H9 (cell line): ENCODE measurements around the gene ASTN2. TPM values are rescaled to one million over a fixed set of nuclear protein-coding genes. Genes with fewer than 3 reads are reported as not detected.

Experiments used
- DNase-seq: peaks from one replicate; pipeline ENCODE4 v3.0.0-alpha.2; 2017
- H2AFZ ChIP-seq: one replicate; pipeline ENCODE4 v1.6.1; 2013; ENCODE audit warnings: mild to moderate bottlenecking, low read length, control low read depth, moderate library complexity
- H2AK5ac ChIP-seq: 2 replicates; pipeline ENCODE4 v1.6.1; 2013; ENCODE audit warnings: low read length, control low read depth, mixed read lengths; ENCODE audit not compliant: insufficient read length
- H2BK120ac ChIP-seq: one replicate; pipeline ENCODE4 v1.6.1; 2013; ENCODE audit warnings: low read depth, mild to moderate bottlenecking, low read length, control low read depth, inconsistent platforms; ENCODE audit not compliant: poor library complexity, severe bottlenecking
- H2BK12ac ChIP-seq: 2 replicates; pipeline ENCODE4 v1.6.1; 2013; ENCODE audit warnings: low read length, control low read depth, mixed read lengths, low read depth; ENCODE audit not compliant: insufficient read length
- H2BK15ac ChIP-seq: 2 replicates; pipeline ENCODE4 v1.6.1; 2013; ENCODE audit warnings: low read depth, low read length, control low read depth
- H2BK20ac ChIP-seq: one replicate; pipeline ENCODE4 v1.6.1; 2013; ENCODE audit warnings: low read depth, mild to moderate bottlenecking, low read length, control low read depth, inconsistent platforms; ENCODE audit not compliant: poor library complexity, severe bottlenecking
- H2BK5ac ChIP-seq: 2 replicates; pipeline ENCODE4 v1.6.1; 2013; ENCODE audit warnings: low read length, control low read depth, mixed read lengths; ENCODE audit not compliant: insufficient read length
- H3K14ac ChIP-seq: 2 replicates; pipeline ENCODE4 v1.6.1; 2013; ENCODE audit warnings: low read length, control low read depth; ENCODE audit not compliant: insufficient read depth
- H3K18ac ChIP-seq: 2 replicates; pipeline ENCODE4 v1.6.1; 2013; ENCODE audit warnings: low read depth, mild to moderate bottlenecking, mixed read lengths, low read length, control low read depth; ENCODE audit not compliant: insufficient read length
- H3K23ac ChIP-seq: 2 replicates; pipeline ENCODE4 v1.6.1; 2013; ENCODE audit warnings: low read length, control low read depth, mixed read lengths, low read depth; ENCODE audit not compliant: insufficient read length
- H3K23me2 ChIP-seq: 2 replicates; pipeline ENCODE4 v1.6.1; 2013; ENCODE audit warnings: low read depth, mild to moderate bottlenecking, mixed read lengths, low read length, control low read depth; ENCODE audit not compliant: insufficient read length, poor library complexity, severe bottlenecking
- H3K27ac ChIP-seq: 2 replicates; pipeline ENCODE4 v1.5.1; 2013; ENCODE audit warnings: low read length, control low read depth, mixed read lengths, low read depth; ENCODE audit not compliant: insufficient read length
- H3K27me3 ChIP-seq: 2 replicates; pipeline ENCODE4 v1.6.1; 2013; ENCODE audit warnings: low read length, control low read depth, inconsistent platforms; ENCODE audit not compliant: insufficient read depth
- H3K4ac ChIP-seq: 2 replicates; pipeline ENCODE4 v1.6.1; 2013; ENCODE audit warnings: low read depth, mild to moderate bottlenecking, control low read depth, inconsistent platforms, low read length, moderate library complexity
- H3K4me1 ChIP-seq: 2 replicates; pipeline ENCODE4 v1.6.1; 2013; ENCODE audit warnings: low read length, control low read depth, inconsistent platforms; ENCODE audit not compliant: insufficient read depth
- H3K4me2 ChIP-seq: 2 replicates; pipeline ENCODE4 v1.6.1; 2013; ENCODE audit warnings: low read length, control low read depth, mixed read lengths; ENCODE audit not compliant: insufficient read length, insufficient read depth
- H3K56ac ChIP-seq: 2 replicates; pipeline ENCODE4 v1.6.1; 2013; ENCODE audit warnings: low read depth, mild to moderate bottlenecking, mixed read lengths, low read length, control low read depth; ENCODE audit not compliant: insufficient read length
- H3K79me1 ChIP-seq: 2 replicates; pipeline ENCODE4 v1.6.1; 2013; ENCODE audit warnings: low read depth, mild to moderate bottlenecking, moderate library complexity, low read length, control low read depth, inconsistent platforms; ENCODE audit not compliant: insufficient read depth, poor library complexity, severe bottlenecking
- H3K79me2 ChIP-seq: 2 replicates; pipeline ENCODE4 v1.6.1; 2013; ENCODE audit warnings: low read length, control low read depth, inconsistent platforms; ENCODE audit not compliant: insufficient read depth
- H3K9ac ChIP-seq: 2 replicates; pipeline ENCODE4 v1.6.1; 2013; ENCODE audit warnings: low read length, control low read depth, mixed read lengths; ENCODE audit not compliant: insufficient read length; ENCODE audit errors: extremely low read depth
- H3K9me3 ChIP-seq: one replicate; pipeline ENCODE4 v1.6.1; 2013; ENCODE audit warnings: low read depth, low read length, inconsistent platforms; ENCODE audit not compliant: control insufficient read depth
- H3T11ph ChIP-seq: one replicate; pipeline ENCODE4 v1.6.1; 2013; ENCODE audit warnings: mild to moderate bottlenecking, low read length, control low read depth, inconsistent platforms
- H4K20me1 ChIP-seq: one replicate; pipeline ENCODE4 v1.6.1; 2013; ENCODE audit not compliant: control insufficient read depth, insufficient read length, insufficient read depth
- H4K5ac ChIP-seq: 2 replicates; pipeline ENCODE4 v1.6.1; 2013; ENCODE audit warnings: low read depth, mild to moderate bottlenecking, mixed read lengths, low read length, control low read depth; ENCODE audit not compliant: insufficient read length
- H4K8ac ChIP-seq: replicated peaks from 2 replicates; pipeline ENCODE4 v1.6.1; 2013; ENCODE audit warnings: low read length, control low read depth, mixed read lengths, low read depth; ENCODE audit not compliant: insufficient read length
- H4K91ac ChIP-seq: 2 replicates; pipeline ENCODE4 v1.6.1; 2013; ENCODE audit warnings: low read depth, mild to moderate bottlenecking, moderate library complexity, mixed read lengths, low read length, control low read depth; ENCODE audit not compliant: insufficient read length
- H3K27ac Mint-ChIP-seq, 3 experiments: 2 replicates in 2 of 3; 3 replicates in 1 of 3; pipeline ENCODE4 v1.8.0; 2020 to 2021; ENCODE audit warnings: mixed read lengths in 3 of 3, mild to moderate bottlenecking in 1 of 3, moderate library complexity in 1 of 3
- H3K27me3 Mint-ChIP-seq: 2 replicates; pipeline ENCODE4 v1.8.0; 2021; ENCODE audit warnings: low read depth, mild to moderate bottlenecking, moderate library complexity, mixed read lengths
- H3K36me3 Mint-ChIP-seq, 3 experiments: 2 replicates in 2 of 3; 3 replicates in 1 of 3; pipeline ENCODE4 v1.8.0; 2020 to 2021; ENCODE audit warnings: low read depth in 3 of 3, mixed read lengths in 3 of 3; ENCODE audit not compliant: insufficient read depth in 1 of 3
- H3K4me1 Mint-ChIP-seq, 2 experiments: 2 replicates each; pipeline ENCODE4 v1.8.0; 2020; ENCODE audit warnings: mixed read lengths in 2 of 2
- H3K4me3 Mint-ChIP-seq, 2 experiments: 2 replicates in 1 of 2; 3 replicates in 1 of 2; pipeline ENCODE4 v1.8.0; 2020 to 2021; ENCODE audit warnings: mild to moderate bottlenecking in 2 of 2, mixed read lengths in 2 of 2, moderate library complexity in 1 of 2
- H3K9me3 Mint-ChIP-seq, 2 experiments: 2 replicates in 1 of 2; 3 replicates in 1 of 2; pipeline ENCODE4 v1.8.0; 2020; ENCODE audit warnings: mild to moderate bottlenecking in 2 of 2, mixed read lengths in 2 of 2, moderate library complexity in 1 of 2
- CTCF ChIP-seq: fragments of 200-600 bp; sonication (generic); conservative IDR thresholded peaks from 3 replicates; pipeline ENCODE4 v1.8.0; 2021; ENCODE audit warnings: antibody characterized with exemption, mild to moderate bottlenecking
- WGBS: extraction: QIAGEN DNeasy Blood & Tissue Kit; methylation state at CpG from one replicate; pipeline ENCODE4 v1.1.7; 2013; ENCODE audit warnings: missing lambda C conversion rate, low lambda C conversion rate, mixed read lengths; ENCODE audit not compliant: insufficient read length; ENCODE audit errors: extremely low coverage; 5-methylcytosine and 5-hydroxymethylcytosine counted together
- total RNA-seq: library from RNA; stranded (reverse); gene quantifications from 2 replicates; pipeline ENCODE4 v1.2.1, GENCODE V29; 2021

Gene ASTN2
- total RNA-seq, 1 experiment from 2014 or later: 9.7 TPM

- no peak overlapping the region for H4K8ac ChIP-seq
- no peak overlapping the region for H3K14ac ChIP-seq
- no peak overlapping the region for H4K91ac ChIP-seq
- no peaks in the 10 kb centered on the region for H3K79me1 ChIP-seq
- no peak overlapping the region for H2BK15ac ChIP-seq
- H2AK5ac ChIP-seq: no peak overlapping the region
- TF ChIP-seq CTCF: no peak
- no peak overlapping the region for H3K9ac ChIP-seq
- H3K23ac ChIP-seq: no peak overlapping the region
- H4K20me1 ChIP-seq: no peaks in the 10 kb centered on the region
- no peak overlapping the region for H4K5ac ChIP-seq
- H2AFZ ChIP-seq: no peak overlapping the region
- no peak overlapping the region for H2BK120ac ChIP-seq
- H2BK5ac ChIP-seq: no peak overlapping the region
- H3K79me2 ChIP-seq: no peaks in the 10 kb centered on the region
- H3K18ac ChIP-seq: no peak overlapping the region
- no peak overlapping the region for H3K56ac ChIP-seq
- Mint-ChIP-seq H3K4me1 (no peaks in the 10 kb centered on the region), H3K36me3 (no peaks in the 10 kb centered on the region), H3K9me3 (no peaks in the 10 kb centered on the region), H3K27ac (no peak overlapping the region), H3K27me3 (no peaks in the 10 kb centered on the region), H3K4me3 (no peak overlapping the region)
- DNase-seq: no peak
- no CpG with 5 or more reads among the region's 1 CpG for WGBS
- no peak overlapping the region for H3K27ac ChIP-seq
- no peaks in the 10 kb centered on the region for H3K23me2 ChIP-seq
- H2BK20ac ChIP-seq: no peak overlapping the region
- H3K4ac ChIP-seq: no peak overlapping the region
- H3T11ph ChIP-seq: no peak overlapping the region
- no peak overlapping the region for H3K4me2 ChIP-seq
- no peaks in the 10 kb centered on the region for H3K4me1 ChIP-seq
- peaks cover 1% of the 10 kb centered on the region; the same call in 1 of the 2 replicates for H3K27me3 ChIP-seq
- no peak overlapping the region for H2BK12ac ChIP-seq
- H3K9me3 ChIP-seq: no peaks in the 10 kb centered on the region
These were observed 1009.5 kb downstream of the ASTN2 start for GRCh38 chr9:116405321-116405720.
